HG02938 (cell line): ENCODE measurements around the gene STX8.
"Not testable (repeated sequence)": the region's sequence is repeated elsewhere in the genome, so short reads cannot be mapped to it uniquely, and the experiment has no call there.

Source experiments
- ATAC-seq: cut with Tn5 transposase; IDR thresholded peaks from one replicate; pipeline ENCODE4 v1.9.1; 2021; ENCODE audit warnings: mild to moderate bottlenecking, moderate library complexity; ENCODE audit not compliant: unreplicated experiment

STX8 gene

DNA sequence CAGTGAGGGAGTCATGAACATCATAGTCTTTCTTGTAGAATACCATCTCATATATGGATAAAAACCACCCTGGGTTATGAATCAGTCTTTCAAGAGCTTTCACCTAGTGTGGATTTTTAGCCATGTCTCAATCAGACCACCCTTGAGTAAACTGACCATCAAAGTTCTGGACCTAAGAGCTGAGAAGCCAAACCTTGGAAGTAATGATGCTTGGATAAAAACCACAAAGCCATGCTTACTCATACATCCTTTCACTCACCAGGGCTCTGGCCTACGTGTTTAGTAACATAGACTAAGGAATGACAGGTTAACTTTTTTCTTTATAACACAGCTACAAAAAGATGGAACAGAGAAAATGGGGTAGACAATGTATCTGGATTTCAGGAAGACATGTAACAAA is 167.2 kb downstream of the STX8 start:
- ATAC-seq, result no peak

DNA sequence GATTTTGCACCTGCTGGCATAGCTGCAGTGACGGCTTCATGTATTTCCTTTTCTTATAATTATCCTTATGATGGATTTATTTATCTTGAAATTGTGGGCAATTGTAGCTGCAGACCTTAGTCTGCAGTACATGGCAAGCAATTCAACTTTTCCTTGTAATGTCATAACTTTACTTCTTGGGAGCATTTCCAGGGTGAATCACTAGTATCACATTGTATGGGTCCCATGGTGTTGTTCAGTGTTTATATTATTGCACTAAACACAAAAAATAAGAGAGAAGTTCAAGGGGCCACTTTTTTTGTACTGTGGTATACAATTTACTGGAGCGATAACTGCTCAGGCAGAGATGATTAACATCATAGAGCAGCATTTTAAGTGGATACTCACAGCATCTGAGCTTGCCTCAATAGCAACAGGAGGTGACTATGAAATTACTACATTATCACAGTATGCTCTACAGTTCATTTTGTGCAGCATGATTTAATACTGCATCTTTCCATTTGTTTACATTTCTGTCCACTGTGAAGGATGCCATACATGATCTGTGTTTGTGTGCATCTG is 169.5 kb downstream of the STX8 start:
- no peak for ATAC-seq

DNA sequence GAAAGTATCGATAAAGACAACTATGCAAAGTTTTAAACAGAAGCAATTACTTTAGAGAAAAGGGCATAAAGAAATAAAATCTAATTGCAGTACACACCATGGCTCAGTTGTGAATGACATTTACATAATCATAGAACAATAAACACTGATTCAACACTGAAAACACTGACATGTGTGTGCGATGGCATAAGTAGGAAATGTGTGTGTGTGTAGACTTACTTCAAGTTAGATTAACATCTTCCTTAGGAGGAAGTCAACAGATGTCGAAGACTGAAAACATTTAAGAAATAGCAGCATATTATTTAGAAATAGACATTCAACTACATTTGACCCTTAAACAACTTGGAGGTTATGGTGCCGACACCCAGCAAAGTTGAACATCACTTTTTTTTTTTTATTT is 172.4 kb downstream of the STX8 start:
- ATAC-seq, result no peak

DNA sequence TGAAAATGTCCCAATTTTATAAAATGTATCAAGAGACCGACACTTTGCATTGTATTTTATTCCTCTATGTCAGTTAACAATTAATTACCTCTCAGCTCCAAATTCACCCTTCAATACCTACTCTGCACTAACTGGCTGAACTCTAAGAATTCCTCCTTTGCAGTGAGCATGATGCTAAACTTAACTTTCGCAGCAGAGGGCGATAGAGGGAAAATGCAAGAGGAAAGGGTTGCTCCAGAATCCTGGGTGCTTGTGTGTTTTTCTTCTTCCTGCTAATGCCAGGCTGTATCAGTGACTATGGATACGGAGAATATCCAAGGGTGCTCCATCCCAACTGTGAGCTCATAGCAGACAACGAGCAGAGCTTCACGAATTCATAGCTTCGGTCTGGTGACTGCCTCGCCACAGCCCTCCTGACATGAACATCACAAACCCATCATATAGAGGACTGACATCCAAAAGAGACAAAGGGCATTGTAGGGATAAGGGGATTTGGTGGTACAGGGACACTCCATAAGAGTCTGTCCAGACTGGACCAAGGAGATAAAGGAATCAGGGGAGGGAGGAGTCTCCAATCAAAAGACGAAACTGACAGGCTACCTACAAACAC is 172.9 kb downstream of the STX8 start:
- ATAC-seq, result no peak

DNA sequence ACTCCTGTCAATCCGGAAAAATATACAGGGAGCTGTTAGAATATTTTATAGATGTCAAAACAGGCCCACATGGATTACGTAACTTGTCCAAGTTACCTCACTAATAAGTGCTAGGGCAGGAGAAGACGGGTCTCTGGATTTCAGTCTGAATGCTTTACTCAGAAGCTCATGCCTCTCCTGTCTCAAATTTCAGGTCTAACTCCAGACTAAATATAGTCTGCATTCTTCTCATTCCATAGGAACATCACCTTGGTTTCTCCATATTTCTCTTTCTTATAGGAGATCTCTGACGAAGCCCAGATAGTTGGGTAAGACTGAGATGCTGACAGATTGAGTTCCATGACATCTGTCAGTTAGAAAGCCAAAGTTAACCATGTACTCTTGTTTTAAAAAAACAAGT is 174.2 kb downstream of the STX8 start:
- no peak for ATAC-seq

DNA sequence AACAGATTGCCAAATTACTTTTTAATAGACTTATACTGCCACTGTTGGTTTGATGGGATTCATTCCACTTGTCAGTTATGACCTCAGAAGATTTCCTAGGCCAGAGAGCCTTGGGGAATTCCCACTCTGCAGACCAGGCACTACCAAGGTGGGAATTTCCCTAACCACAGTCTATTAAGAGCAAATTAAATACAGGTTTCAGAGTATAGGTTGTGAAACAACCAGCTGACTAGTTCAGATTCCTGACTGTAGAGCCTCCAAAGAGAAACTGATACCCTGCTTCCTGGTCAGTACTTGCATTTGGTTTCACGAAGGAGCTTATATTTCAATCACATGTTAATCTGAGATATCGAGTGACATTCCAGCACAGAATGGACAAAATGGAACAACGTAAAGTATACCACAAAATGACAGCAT is 186.5 kb downstream of the STX8 start:
- ATAC-seq, result peak; percentile 81

DNA sequence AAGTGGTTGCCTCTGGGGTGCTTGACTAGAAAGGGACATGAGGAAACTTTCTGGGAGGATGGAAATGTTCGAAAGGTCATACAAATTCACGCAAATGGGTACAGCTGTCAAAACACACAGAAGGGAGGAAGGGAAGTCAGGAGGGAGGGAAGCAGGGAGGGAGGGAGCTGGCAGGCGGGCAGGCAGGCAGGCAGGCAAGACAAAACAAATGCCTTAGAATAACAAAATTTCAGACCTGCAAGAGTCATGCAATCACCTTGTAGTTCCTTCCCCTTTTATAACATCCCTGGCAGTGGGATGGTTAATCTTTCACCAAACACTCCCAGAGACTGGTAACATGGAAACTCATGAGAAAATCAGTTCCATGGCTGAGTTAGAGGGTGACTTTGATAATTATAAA is 189.2 kb downstream of the STX8 start:
- ATAC-seq, result no peak

DNA sequence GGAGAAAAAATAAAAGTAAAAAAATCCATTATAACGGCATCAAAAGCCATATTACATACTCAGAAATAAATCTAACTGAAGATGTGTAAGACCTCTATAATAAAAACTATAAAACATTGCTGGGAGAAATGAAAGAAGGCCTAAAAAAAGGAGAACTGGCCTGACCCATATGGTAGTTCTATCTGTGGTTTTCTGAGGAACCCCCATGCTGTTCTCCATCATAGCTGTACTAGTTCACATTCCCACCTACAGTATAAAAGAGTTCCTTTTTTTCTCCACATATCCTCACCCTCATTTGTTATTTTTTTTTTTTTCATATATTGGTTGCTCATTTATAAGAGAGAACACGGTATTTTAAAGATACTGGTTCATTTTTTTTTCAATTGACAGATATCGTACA is 191.8 kb downstream of the STX8 start:
- no peak for ATAC-seq

DNA sequence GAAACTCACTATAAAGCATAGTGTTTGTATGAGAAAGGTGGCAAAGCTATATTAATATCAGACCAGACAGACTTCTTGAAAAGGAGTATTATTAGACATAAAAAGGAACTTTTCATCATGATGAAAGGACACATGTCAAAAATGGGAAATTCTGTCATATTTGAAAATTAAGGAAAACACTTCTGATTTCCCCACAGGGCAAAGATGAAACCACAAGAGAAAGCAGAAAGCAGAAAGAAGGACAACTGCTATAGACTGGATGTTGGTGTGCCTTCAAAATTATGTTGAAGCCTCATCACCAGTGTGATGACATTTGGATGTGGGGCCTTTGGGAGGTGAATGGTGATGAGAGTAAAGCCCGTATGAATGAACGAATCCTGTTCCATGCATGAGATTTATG is 193.0 kb downstream of the STX8 start:
- ATAC-seq, result no peak

DNA sequence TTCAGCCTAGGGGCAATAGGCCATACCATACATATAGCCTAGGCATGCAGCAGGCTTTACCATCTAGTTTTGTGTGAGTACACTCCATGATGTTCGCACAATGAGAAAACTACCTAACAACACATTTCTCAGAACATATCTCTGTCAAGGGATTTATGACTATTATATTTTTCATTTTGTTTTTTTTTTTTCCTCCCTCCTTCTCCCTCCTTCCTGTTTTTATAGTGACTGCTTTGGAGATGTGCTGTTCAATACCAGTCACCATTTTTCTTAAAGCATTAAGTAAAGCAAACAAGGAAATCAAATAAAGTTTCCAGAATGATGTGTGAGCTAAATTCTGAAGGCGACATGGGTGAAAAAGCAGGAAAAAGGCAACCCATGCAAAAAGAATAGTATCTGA is 194.6 kb downstream of the STX8 start:
- no peak for ATAC-seq

DNA sequence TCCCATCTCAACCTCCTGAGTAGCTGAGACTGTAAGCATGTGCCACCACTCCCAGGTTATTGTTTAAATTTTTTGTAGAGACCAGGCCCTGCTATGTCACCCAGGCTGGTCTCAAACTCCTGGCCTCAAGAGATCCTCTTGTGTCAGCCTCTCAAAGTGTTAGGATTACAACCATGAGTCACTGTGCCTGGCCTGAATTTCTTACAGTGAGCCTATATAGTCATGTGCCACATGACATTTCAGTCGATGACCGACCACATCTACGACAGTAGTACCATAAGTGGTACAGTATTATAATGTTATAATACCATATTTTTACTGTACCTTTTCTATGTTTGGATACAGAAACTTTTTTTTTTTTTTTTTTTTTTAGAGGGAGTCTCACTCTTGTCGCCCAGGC is 195.3 kb downstream of the STX8 start:
- no peak for ATAC-seq

DNA sequence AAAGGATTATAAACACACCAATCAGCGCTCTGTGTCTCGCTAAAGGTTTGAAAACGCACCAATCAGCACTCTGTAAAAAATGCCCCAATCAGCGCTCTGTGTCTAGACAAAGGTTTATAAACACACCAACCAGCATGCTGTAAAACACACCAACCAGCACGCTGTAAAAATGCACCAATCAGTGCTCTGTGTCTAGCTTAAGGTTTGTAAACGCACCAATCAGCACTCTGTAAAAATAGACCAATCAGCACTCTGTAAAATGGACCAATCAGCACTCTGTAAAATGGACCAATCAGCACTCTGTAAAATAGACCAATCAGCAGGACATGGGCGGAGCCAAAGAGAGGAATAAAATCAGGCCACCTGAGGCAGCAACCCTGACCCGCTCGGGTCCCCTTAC is 199.4 kb downstream of the STX8 start:
- not testable (repeated sequence) for ATAC-seq

DNA sequence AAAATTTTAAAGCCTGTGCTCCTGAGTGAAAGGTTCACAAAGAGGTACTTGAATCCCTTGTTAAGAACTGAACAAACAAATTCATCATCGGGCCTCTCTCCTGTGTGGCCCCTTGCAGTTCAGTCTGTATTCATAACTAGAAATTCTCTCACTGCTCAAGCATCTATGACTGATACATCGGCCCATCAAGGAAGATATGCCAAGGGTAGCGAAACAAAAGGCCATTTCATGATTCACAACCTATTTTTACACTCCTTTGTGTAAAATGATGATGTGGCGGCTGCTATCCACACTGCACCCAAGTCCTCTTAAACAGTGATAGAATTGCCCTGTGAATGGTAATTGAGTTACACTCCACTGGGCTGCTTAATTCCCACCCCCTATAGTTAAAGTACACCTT is 204.6 kb downstream of the STX8 start:
- ATAC-seq, result no peak

DNA sequence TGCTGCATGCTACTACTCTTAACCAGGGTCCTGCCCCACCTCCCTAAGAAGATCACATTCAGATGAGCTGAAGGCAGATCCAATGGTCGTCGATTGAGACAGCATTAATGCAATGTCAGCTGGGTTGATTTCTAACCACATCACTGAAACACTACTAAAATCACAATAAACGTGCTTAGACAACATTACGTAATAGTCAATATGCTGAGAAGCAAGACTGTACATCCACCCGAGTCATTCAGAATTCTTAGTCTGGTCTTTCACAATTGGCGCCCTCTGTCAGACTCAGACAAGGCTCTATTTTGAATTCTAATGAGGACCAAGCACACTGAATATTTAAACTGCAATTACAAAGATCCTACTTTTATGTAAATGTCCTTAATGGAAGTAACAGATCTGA is 205.2 kb downstream of the STX8 start:
- ATAC-seq, result no peak

DNA sequence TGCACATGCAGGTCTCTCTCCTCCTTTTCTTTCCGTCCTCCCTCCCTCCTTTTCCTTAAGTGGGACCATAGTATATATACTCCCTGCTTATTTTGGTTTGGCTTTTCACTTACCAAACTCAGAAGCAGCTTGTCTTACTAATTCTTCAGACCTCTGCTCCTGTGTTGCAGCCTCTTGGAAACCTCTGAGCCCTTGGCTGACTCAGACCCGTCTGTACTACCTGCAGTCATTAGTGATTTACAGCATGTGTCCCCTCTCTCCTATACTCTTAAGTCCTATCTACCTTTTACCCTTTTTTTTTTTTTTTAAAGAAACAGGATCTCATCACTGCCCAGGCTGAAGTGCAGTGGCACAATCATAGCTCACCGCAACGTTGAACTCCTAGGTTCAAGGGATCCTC is 207.0 kb downstream of the STX8 start:
- ATAC-seq, result no peak

DNA sequence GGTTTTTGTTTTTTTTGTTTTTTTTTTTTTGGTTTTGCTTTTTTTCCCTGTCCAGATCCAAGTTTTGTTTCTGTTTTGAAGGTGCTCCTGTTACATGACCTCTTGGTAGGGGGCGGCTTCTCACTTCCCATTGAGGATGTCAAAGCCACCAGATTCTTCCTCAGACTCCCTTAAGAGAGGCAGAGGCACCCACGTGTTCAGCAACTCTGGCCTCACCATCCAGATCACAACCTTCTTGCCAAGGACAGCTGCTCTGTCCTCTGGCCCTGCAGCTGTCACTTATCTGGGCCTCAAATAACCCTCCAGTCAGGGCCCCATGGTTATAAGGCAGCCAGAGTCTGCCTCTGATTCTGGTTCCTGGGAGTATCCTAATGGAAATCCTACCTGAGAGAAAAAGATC is 208.5 kb downstream of the STX8 start:
- ATAC-seq, result no peak

DNA sequence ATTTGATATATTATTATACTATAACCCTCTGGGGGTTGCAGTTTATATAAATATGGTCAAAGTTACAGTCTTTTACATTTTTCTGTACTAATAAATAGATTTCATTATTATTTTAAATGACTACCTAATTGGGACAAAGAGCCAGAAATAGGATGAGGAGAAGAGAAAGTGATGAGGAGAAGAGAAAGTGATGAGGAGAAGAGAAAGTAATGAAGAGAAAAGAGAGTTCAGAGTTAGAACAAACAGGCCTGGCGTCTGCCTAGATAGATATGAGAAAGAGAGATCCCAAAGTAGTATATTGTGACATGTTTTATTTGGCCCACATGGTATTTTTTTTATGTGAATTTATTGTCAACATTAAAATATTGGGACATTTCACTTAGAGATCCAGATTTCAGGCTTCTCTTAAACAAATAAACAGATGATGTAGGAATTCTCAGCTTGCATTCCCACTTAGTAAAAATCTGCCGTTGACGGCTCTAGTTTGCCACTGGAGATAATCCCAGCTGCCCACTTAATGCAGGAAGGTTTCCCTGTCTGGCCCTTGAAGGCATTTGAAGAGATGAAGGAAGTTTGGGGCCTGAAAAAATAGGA is 210.7 kb downstream of the STX8 start:
- no peak for ATAC-seq

DNA sequence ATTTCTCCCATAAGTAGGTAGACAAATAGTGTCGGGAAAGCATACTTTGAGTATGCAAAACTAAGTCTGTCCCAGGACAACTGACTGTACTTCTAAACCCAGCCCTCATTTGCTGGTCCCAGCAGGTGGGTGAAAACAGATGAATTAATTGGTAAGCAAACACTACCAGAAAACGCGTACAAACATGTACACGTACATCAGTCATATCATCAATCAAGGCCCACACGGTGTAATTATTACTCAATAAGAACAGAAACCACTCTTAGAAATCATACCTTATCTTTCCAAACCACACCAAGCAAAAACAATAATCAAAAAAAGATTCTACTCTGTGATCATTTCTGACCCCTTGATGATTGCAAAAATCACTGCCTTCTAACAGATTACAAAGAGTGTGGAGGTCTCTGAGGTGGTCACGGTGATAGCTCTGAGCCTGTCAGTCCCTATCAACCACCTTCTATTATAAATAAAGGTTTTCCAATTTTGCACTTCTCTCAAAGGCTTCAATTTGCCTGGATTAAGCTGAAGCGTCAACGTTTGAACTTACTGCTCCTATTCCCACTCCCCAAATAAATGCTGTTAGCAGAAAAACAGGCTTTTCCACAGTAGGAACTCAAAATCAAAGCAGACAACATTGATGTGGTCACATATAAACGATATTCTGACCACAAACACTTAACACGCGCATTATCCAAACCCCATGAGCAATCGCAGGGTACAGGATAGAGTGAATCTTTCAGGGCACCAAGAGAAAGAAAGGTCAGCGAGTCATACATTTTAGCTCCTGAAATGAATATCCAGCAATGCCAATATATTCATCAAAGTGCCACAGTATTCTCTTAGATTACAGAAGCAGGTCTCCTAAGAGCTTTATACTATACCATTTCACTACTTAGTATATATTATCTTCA is 211.9 kb downstream of the STX8 start:
- no peak for ATAC-seq

DNA sequence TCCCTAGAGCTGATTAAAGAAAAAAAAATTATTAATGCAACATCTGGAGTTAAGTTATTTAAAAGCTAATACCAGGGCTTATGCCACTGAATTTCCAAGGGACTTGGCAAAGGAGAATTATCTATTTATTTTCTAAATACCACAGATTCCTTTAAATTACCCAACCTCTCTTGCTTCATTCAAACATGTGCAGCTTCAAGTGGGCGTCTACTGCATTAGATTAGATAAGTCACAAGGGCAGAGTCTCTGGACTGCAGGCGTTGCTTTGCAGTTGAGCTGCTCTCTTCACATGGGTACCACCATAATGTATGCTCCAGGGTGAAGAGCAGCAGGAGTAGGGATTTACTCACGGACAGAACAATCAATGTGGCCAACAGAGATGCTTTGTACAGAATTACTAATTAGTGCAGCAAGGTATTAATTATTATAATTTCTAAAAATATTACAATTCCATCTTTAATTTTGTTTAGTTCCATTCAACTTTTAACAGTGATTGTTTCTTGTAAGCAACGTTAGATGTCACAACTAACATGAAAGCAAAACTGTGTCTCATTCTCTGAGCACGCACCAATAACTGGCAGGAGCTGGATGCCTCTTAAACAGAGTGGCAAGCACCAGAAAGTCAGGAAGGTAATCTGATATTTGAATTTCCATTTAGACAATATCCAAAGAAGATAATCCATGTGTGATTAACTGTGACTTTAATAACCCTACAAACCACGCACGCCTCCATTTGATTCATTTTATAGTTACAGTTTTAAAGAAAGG is 214.2 kb downstream of the STX8 start:
- ATAC-seq, result no peak

DNA sequence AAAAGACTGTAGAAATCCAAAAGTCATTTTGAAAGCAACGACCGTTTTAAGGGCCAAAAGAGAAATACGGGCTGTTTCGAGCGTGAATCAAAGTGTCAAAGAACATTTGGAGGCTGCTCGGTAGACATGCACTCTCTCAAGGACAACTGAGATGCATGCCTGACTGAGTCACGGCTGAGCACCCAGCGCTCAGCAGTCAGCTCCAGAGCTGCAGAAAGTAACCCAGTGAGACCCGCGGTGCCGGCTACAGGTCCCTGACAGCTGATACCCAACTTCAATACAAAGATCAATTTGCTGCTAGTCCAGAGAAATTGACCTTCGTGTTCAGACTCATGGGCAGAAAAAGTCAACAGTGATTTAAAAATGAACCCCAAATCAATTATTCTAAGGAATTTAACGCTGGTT is 214.9 kb downstream of the STX8 start:
- ATAC-seq, result no peak

DNA sequence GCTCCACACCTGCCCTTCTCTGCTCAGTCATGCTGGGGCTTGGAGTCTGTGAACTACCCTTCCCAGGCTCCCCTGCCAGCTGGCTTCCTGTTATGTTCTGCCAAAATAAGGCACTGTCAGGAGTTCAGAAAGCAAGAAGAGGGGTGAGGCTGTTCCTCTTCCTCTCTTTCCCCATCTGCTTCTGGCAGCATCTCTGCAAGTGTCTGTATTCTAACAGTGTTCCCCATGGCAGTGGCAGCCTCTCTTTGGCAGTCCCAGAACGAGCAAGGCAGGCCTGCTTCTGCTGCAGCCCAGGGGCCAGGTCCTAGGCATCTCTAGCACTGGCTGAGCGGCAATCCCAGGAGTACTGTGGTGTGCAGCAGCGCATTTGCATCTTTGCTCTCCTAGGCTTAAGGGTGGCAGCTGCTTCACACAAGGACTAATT is 219.1 kb downstream of the STX8 start:
- ATAC-seq, result no peak
